ENCODE data around the gene ADAMTS2. TPM values are rescaled to one million over a fixed set of nuclear protein-coding genes. Genes with fewer than 3 reads are reported as not detected.

ADAMTS2 gene
- total RNA-seq, 1 donor from 2014 or later = 1.2 TPM

GRCh38 chr5:179246227-179246626 lies 99.0 kb downstream of the ADAMTS2 start:
- Histone ChIP-seq H3K4me3 (no peak overlapping the region), H3K27me3 (no peaks in the 10 kb centered on the region), H3K4me1 (no peaks in the 10 kb centered on the region), H2AFZ (replicated peaks) (no peak overlapping the region), H3K79me2 (ENCODE audit: low read depth) (no peaks in the 10 kb centered on the region), H3K27ac (no peak overlapping the region), H3K4me2 (no peak overlapping the region), H3K36me3 (no peaks in the 10 kb centered on the region), H3K9ac (no peak overlapping the region), H3K9me3 (ENCODE audit: low read depth) (peaks cover 6% of the 10 kb centered on the region), H4K20me1 (ENCODE audit: low read depth) (no peaks in the 10 kb centered on the region), H3F3A (ENCODE audit: low read depth) (no peaks in the 10 kb centered on the region)
- Mint-ChIP-seq H3K4me1 (peaks cover 5% of the 10 kb centered on the region), H3K27me3 (ENCODE audit: insufficient read depth, low read depth) (no peaks in the 10 kb centered on the region), H3K27ac (no peak overlapping the region), H3K4me3 (no peak overlapping the region), H3K36me3 (no peaks in the 10 kb centered on the region), H3K9me3 (peaks cover 15% of the 10 kb centered on the region)
- TF ChIP-seq EZH2phosphoT487 (IDR thresholded peaks at IDR 0.05) = no peak
- TF ChIP-seq, protein P1, sequence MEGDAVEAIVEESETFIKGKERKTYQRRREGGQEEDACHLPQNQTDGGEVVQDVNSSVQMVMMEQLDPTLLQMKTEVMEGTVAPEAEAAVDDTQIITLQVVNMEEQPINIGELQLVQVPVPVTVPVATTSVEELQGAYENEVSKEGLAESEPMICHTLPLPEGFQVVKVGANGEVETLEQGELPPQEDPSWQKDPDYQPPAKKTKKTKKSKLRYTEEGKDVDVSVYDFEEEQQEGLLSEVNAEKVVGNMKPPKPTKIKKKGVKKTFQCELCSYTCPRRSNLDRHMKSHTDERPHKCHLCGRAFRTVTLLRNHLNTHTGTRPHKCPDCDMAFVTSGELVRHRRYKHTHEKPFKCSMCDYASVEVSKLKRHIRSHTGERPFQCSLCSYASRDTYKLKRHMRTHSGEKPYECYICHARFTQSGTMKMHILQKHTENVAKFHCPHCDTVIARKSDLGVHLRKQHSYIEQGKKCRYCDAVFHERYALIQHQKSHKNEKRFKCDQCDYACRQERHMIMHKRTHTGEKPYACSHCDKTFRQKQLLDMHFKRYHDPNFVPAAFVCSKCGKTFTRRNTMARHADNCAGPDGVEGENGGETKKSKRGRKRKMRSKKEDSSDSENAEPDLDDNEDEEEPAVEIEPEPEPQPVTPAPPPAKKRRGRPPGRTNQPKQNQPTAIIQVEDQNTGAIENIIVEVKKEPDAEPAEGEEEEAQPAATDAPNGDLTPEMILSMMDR (IDR thresholded peaks at IDR 0.05) = no peak
- TF ChIP-seq EZH2 (IDR thresholded peaks at IDR 0.05) = no peak
- DNase-seq (ENCODE audit: low spot score) = no peak

- no peaks in the 10 kb centered on the region for H3K27me3 ChIP-seq
- H3K4me3 ChIP-seq = no peak overlapping the region
- Mint-ChIP-seq H3K27ac (no peak overlapping the region), H3K36me3 (no peaks in the 10 kb centered on the region), H3K4me1 (peaks cover 5% of the 10 kb centered on the region), H3K9me3 (peaks cover 15% of the 10 kb centered on the region), H3K27me3 (ENCODE audit: insufficient read depth, low read depth) (peaks cover 2% of the 10 kb centered on the region), H3K4me3 (no peak overlapping the region)
- H3K36me3 ChIP-seq = no peaks in the 10 kb centered on the region
- H3K4me2 ChIP-seq = no peak overlapping the region
- no peak for DNase-seq (ENCODE audit: low spot score)
- TF ChIP-seq EZH2phosphoT487 (IDR thresholded peaks at IDR 0.05) = no peak
- TF ChIP-seq, protein P1 (IDR thresholded peaks at IDR 0.05) = no peak
- TF ChIP-seq EZH2 (IDR thresholded peaks at IDR 0.05) = no peak
- H3K9ac ChIP-seq = no peak overlapping the region
- no peaks in the 10 kb centered on the region for H3F3A ChIP-seq (ENCODE audit: low read depth)
- H3K79me2 ChIP-seq (ENCODE audit: low read depth) = no peaks in the 10 kb centered on the region
- peaks cover 6% of the 10 kb centered on the region for H3K9me3 ChIP-seq (ENCODE audit: low read depth)
- no peak overlapping the region for H3K27ac ChIP-seq
- no peak overlapping the region for H2AFZ ChIP-seq (replicated peaks)
- H3K4me1 ChIP-seq = no peaks in the 10 kb centered on the region
- no peaks in the 10 kb centered on the region for H4K20me1 ChIP-seq (ENCODE audit: low read depth)
Measured at GRCh38 chr5:179245031-179245430, 100.2 kb downstream of the ADAMTS2 start.

DNA sequence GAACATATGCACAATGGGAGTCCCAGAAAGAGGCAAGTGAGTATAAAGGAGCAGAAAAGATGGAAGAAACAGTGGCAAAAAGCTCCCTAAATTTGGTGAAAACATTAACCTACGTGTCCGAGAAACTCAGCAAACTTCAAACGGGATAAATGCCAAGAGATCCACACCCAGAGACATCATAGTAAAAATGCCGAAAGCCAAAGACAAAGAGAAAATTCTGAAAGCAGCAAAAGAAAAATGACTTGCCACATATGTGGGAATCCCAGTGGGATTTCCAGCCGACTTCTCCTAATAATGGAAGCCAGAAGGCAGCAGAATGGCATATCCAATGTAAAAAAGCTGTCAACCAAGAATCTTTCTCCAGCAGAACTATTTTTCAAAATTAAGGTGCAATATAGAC lies 101.2 kb downstream of the ADAMTS2 start:
- no peak overlapping the region for H3K27ac ChIP-seq
- no peaks in the 10 kb centered on the region for H4K20me1 ChIP-seq (ENCODE audit: low read depth)
- Mint-ChIP-seq H3K36me3 (no peaks in the 10 kb centered on the region), H3K4me3 (no peak overlapping the region), H3K4me1 (peaks cover 5% of the 10 kb centered on the region), H3K27ac (no peak overlapping the region), H3K27me3 (ENCODE audit: insufficient read depth, low read depth) (peaks cover 2% of the 10 kb centered on the region), H3K9me3 (peaks cover 16% of the 10 kb centered on the region)
- no peaks in the 10 kb centered on the region for H3K4me1 ChIP-seq
- no peak overlapping the region for H2AFZ ChIP-seq (replicated peaks)
- H3K4me3 ChIP-seq = no peak overlapping the region
- H3K9me3 ChIP-seq (ENCODE audit: low read depth) = peaks cover 6% of the 10 kb centered on the region
- no peak for DNase-seq (ENCODE audit: low spot score)
- H3F3A ChIP-seq (ENCODE audit: low read depth) = no peaks in the 10 kb centered on the region
- no peak overlapping the region for H3K9ac ChIP-seq
- no peaks in the 10 kb centered on the region for H3K79me2 ChIP-seq (ENCODE audit: low read depth)
- no peak for TF ChIP-seq EZH2 (IDR thresholded peaks at IDR 0.05)
- no peak for TF ChIP-seq EZH2phosphoT487 (IDR thresholded peaks at IDR 0.05)
- TF ChIP-seq, protein P1 (IDR thresholded peaks at IDR 0.05) = no peak
- H3K4me2 ChIP-seq = no peak overlapping the region
- no peaks in the 10 kb centered on the region for H3K36me3 ChIP-seq
- H3K27me3 ChIP-seq = no peaks in the 10 kb centered on the region

Data from neural progenitor cell (in vitro differentiated cells).